Measurements from ENCODE around the gene ZNF670.

Gene ZNF670

GRCh38 chr1:247087256-247087655 lies 8.6 kb upstream of the ZNF670 start:
- Histone ChIP-seq H3K79me2 (ENCODE audit: low read length) (no peaks in the 10 kb centered on the region), H4K20me1 (ENCODE audit: insufficient read depth, low read length) (no peaks in the 10 kb centered on the region), H3K4me2 (ENCODE audit: low read length) (no peak overlapping the region), H3K27me3 (ENCODE audit: low read depth, low read length) (no peaks in the 10 kb centered on the region), H2AFZ (ENCODE audit: low read depth, low read length) (no peak overlapping the region), H3K4me1 (ENCODE audit: low read length) (no peaks in the 10 kb centered on the region), H3K27ac (ENCODE audit: low read length) (no peak overlapping the region), H3K9me3 (ENCODE audit: insufficient read depth, low read length) (no peaks in the 10 kb centered on the region), H3K9ac (ENCODE audit: low read length) (no peak overlapping the region), H3K36me3 (replicated peaks; ENCODE audit: low read depth, low read length) (no peaks in the 10 kb centered on the region), H3K4me3 (ENCODE audit: low read length) (no peak overlapping the region)
- TF ChIP-seq CTCF (IDR thresholded peaks at IDR 0.05; ENCODE audit: low read depth, low read length): no peak
- TF ChIP-seq EZH2phosphoT487 (IDR thresholded peaks at IDR 0.05; ENCODE audit: low read depth): no peak

GRCh38 chr1:247085310-247085709 lies 6.7 kb upstream of the ZNF670 start:
- no peak overlapping the region for H3K4me2 ChIP-seq (ENCODE audit: low read length)
- no peak overlapping the region for H2AFZ ChIP-seq (ENCODE audit: low read depth, low read length)
- H3K4me3 ChIP-seq (ENCODE audit: low read length): no peak overlapping the region
- H3K27me3 ChIP-seq (ENCODE audit: low read depth, low read length): no peaks in the 10 kb centered on the region
- TF ChIP-seq CTCF (IDR thresholded peaks at IDR 0.05; ENCODE audit: low read depth, low read length): no peak
- no peak for TF ChIP-seq EZH2phosphoT487 (IDR thresholded peaks at IDR 0.05; ENCODE audit: low read depth)
- no peaks in the 10 kb centered on the region for H3K79me2 ChIP-seq (ENCODE audit: low read length)
- no peaks in the 10 kb centered on the region for H3K36me3 ChIP-seq (replicated peaks; ENCODE audit: low read depth, low read length)
- no peaks in the 10 kb centered on the region for H3K4me1 ChIP-seq (ENCODE audit: low read length)
- H4K20me1 ChIP-seq (ENCODE audit: insufficient read depth, low read length): no peaks in the 10 kb centered on the region
- no peak overlapping the region for H3K9ac ChIP-seq (ENCODE audit: low read length)
- H3K27ac ChIP-seq (ENCODE audit: low read length): no peak overlapping the region
- no peaks in the 10 kb centered on the region for H3K9me3 ChIP-seq (ENCODE audit: insufficient read depth, low read length)

- Histone ChIP-seq H3K36me3 (replicated peaks; ENCODE audit: low read depth, low read length) (no peaks in the 10 kb centered on the region), H4K20me1 (ENCODE audit: insufficient read depth, low read length) (no peaks in the 10 kb centered on the region), H3K4me1 (ENCODE audit: low read length) (no peaks in the 10 kb centered on the region), H3K79me2 (ENCODE audit: low read length) (no peaks in the 10 kb centered on the region), H3K4me2 (ENCODE audit: low read length) (no peak overlapping the region), H3K4me3 (ENCODE audit: low read length) (no peak overlapping the region), H2AFZ (ENCODE audit: low read depth, low read length) (no peak overlapping the region), H3K27ac (ENCODE audit: low read length) (no peak overlapping the region), H3K9me3 (ENCODE audit: insufficient read depth, low read length) (no peaks in the 10 kb centered on the region), H3K9ac (ENCODE audit: low read length) (no peak overlapping the region), H3K27me3 (ENCODE audit: low read depth, low read length) (no peaks in the 10 kb centered on the region)
- no peak for TF ChIP-seq CTCF (IDR thresholded peaks at IDR 0.05; ENCODE audit: low read depth, low read length)
- no peak for TF ChIP-seq EZH2phosphoT487 (IDR thresholded peaks at IDR 0.05; ENCODE audit: low read depth)
Measured at GRCh38 chr1:247084771-247085170, 6.2 kb upstream of the ZNF670 start.

- Histone ChIP-seq H3K27ac (ENCODE audit: low read length) (no peak overlapping the region), H3K9ac (ENCODE audit: low read length) (peak overlapping the region; percentile 55), H3K79me2 (ENCODE audit: low read length) (peaks cover 40% of the 10 kb centered on the region), H3K4me2 (ENCODE audit: low read length) (peak overlapping the region; percentile 79), H2AFZ (ENCODE audit: low read depth, low read length) (peak overlapping the region; percentile 82), H3K36me3 (replicated peaks; ENCODE audit: low read depth, low read length) (peaks cover 22% of the 10 kb centered on the region), H3K4me1 (ENCODE audit: low read length) (peaks cover 16% of the 10 kb centered on the region), H3K4me3 (ENCODE audit: low read length) (peak overlapping the region; percentile 84), H3K9me3 (ENCODE audit: insufficient read depth, low read length) (peaks cover 2% of the 10 kb centered on the region; the same call in 1 of the 2 replicates), H3K27me3 (ENCODE audit: low read depth, low read length) (no peaks in the 10 kb centered on the region), H4K20me1 (ENCODE audit: insufficient read depth, low read length) (no peaks in the 10 kb centered on the region)
- TF ChIP-seq CTCF (IDR thresholded peaks at IDR 0.05; ENCODE audit: low read depth, low read length) (no peak), EZH2phosphoT487 (IDR thresholded peaks at IDR 0.05; ENCODE audit: low read depth) (no peak)
Measured at GRCh38 chr1:247079141-247079874, 697 bp upstream of the ZNF670 start.
